ENCODE results near the gene SCMH1. TPM values are rescaled to one million over a fixed set of nuclear protein-coding genes. Genes with fewer than 3 reads are reported as not detected.
A peak's percentile ranks its signal among the peaks of the same experiment; 100 is the strongest.

The SCMH1 gene
- total and polyA plus RNA-seq, 11 donors, result 36.0 to 56.2 (median 43.0) TPM

DNA sequence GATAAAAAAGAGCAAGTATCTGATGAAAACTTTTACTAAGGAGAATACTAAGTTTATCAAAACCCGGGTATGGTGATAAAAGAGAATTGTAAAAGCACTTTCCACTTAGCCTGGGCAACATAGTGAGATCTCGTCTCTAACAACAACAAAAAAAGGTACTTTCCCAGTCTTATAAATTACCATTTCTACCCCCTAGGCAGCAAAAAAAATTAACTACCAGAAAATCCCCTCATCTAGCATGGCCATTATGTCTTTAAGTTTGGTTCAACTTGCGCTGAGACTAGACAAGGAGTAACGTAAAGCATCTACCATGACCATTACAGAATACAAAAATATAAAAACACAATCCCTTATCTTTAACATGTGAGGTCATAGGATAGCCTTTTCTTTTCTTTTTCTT lies 141.9 kb downstream of the SCMH1 start:
- no peaks in the 10 kb centered on the region for H3K36me3 ChIP-seq
- H3K27ac ChIP-seq, result no peak overlapping the region
- H3K27me3 ChIP-seq, result no peaks in the 10 kb centered on the region
- whole genome bisulfite sequencing, 4 donors, result 93 to 94% (median 94%) methylated on average over 4 of the region's 4 CpGs
- ATAC-seq (no peak), DNase-seq (no peak)
- intact Hi-C loops (cut with DNase I), result loop anchor here in 2 of 10 donors (10.0 kb wide), 2 partner anchors 55 to 135 kb away; no protein-coding TSS in a partner anchor
- no peak overlapping the region for H3K4me3 ChIP-seq
- no peak for TF ChIP-seq CTCF (IDR thresholded peaks at IDR 0.05)
- peaks cover 10 to 50% (median 35%) of the 10 kb centered on the region in 12 donors for H3K4me1 ChIP-seq
- no peaks in the 10 kb centered on the region for H3K9me3 ChIP-seq

DNA sequence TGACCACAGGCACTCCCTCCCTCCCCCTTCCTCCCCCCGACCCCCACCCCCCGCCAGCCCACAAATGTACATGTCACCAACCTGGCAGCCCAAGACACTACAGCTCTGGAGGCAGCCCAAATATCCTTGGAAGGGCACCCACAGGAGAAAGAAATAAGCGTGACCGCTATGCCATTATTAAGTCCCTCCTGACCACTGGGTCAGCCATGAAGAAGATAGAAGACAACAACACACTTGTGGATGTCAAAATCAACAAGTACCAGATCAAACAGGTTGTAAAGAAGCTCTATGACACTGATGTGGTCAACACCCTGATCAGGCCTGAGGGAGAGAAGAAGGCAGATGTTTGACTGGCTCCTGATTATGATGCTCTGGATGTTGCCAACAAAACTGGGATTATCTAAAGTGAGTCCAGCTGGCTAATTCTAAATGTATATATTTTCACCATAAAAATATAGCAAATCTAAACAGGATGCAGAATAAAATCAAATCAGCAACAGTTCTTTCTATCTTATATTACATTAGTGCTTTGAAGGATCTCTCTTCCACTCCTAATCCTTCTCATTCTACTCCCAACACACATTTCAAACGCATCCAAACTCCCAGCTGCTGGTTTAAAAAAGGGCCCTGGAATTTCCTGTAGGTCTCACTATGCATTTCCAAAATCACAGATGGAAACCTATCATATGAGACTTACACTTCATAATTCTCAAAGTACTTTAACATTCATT lies 143.2 kb downstream of the SCMH1 start:
- ATAC-seq (peak; percentile 24 to 76 (median 52)), DNase-seq (peak in 4 of 5 donors; percentile 30 to 37 (median 32))
- H3K4me1 ChIP-seq, result peaks cover 10 to 46% (median 30%) of the 10 kb centered on the region in 12 donors
- peak overlapping the region in 2 of 12 donors; percentile 27 to 50 for H3K27ac ChIP-seq
- WGBS, 4 donors, result 57 to 73% (median 66%) methylated on average over 4 to 5 of the region's 5 CpGs
- TF ChIP-seq POLR2A (IDR thresholded peaks at IDR 0.05) (no peak), CTCF (IDR thresholded peaks at IDR 0.05) (no peak)
- H3K36me3 ChIP-seq, result peaks cover 0 to 5% (median 0%) of the 10 kb centered on the region in 9 donors
- intact Hi-C loops (cut with DNase I), result no loop called here
- H3K27me3 ChIP-seq, result no peaks in the 10 kb centered on the region
- H3K4me3 ChIP-seq, result no peak overlapping the region
- no peaks in the 10 kb centered on the region for H3K9me3 ChIP-seq

DNA sequence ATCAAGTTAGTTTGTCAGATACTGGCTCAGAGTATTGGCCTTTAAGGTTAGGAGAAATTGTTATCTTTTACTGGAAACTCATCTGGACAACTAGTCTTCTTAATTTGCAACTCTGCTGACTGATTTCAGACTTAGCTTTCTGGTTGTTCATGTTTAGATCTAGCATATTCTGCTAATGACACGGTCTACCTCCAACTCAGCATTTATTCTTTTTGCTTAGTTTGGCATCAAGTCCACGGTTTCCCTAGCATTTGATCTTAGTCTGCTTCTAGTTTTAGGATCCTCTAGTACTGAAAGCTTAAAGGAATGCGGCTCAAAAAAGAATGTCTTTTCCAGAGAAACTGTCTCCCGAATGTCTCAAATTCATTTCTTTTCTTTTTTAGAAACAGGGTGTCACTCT lies 145.0 kb downstream of the SCMH1 start:
- peaks cover 6 to 28% (median 15%) of the 10 kb centered on the region in 12 donors for H3K4me1 ChIP-seq
- DNase-seq (no peak), ATAC-seq (no peak)
- TF ChIP-seq CTCF (IDR thresholded peaks at IDR 0.05) (no peak), POLR2A (IDR thresholded peaks at IDR 0.05) (no peak)
- no peaks in the 10 kb centered on the region for H3K27me3 ChIP-seq
- no peaks in the 10 kb centered on the region for H3K9me3 ChIP-seq
- no peak overlapping the region for H3K27ac ChIP-seq
- intact Hi-C loops (cut with DNase I), result no loop called here
- H3K36me3 ChIP-seq, result peaks cover 0 to 6% (median 0%) of the 10 kb centered on the region in 9 donors
- no peak overlapping the region for H3K4me3 ChIP-seq
- WGBS, 4 donors, result 56 to 88% (median 69%) methylated on average over 4 of the region's 4 CpGs

DNA sequence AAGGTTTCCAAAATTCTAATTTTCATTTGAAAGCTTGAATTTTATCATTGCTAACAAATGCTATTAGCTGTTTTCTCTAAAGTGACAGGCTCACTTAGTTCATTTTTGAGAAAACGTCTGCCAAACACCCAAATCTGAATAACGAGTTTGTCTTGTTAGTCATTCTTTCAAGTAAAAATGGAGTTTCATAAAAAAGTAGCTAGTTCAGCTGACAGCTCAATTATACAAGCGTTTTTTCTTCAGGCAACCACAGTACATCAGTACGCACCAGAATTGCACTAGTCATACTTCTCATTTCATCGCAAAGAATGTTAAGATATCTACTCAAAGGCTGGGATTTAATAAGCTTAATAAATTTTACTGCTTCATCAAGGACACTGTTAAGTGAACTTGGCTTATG lies 148.3 kb downstream of the SCMH1 start:
- intact Hi-C loops (cut with DNase I), result no loop called here
- Histone ChIP-seq H3K27me3 (no peaks in the 10 kb centered on the region), H3K4me1 (peaks cover 0 to 12% (median 0%) of the 10 kb centered on the region in 12 donors), H3K27ac (no peak overlapping the region), H3K9me3 (no peaks in the 10 kb centered on the region), H3K4me3 (no peak overlapping the region), H3K36me3 (peaks cover 0 to 15% (median 0%) of the 10 kb centered on the region in 9 donors)
- no peak for ATAC-seq
- DNase-seq, result no peak
- 74 to 76% (median 76%) methylated on average over 5 of the region's 5 CpGs for WGBS, 4 donors
- no peak for TF ChIP-seq POLR2A (IDR thresholded peaks at IDR 0.05)
- no peak for TF ChIP-seq CTCF (IDR thresholded peaks at IDR 0.05)
